Suprapubic skin (tissue), 4 donors: Measurements from ENCODE around the gene IL17RD. TPM values are rescaled to one million over a fixed set of nuclear protein-coding genes. Genes with fewer than 3 reads are reported as not detected.
A peak's percentile ranks its signal among the peaks of the same experiment; 100 is the strongest.

ENCODE experiments used
- DNase-seq, 2 donors: peaks; one replicate each; pipeline ENCODE4 v3.0.0-alpha.2; 2019; ENCODE audit warnings: low spot score in 2 of 2
- H3K27ac ChIP-seq: fragments of 200-600 bp; sonication (generic); one replicate; pipeline ENCODE4 v1.5.1; 2019
- H3K27me3 ChIP-seq: fragments of 200-600 bp; sonication (generic); one replicate; pipeline ENCODE4 v1.5.1; 2019
- H3K36me3 ChIP-seq: fragments of 200-600 bp; sonication (generic); one replicate; pipeline ENCODE4 v1.5.1; 2019
- H3K4me1 ChIP-seq: fragments of 200-600 bp; sonication (generic); one replicate; pipeline ENCODE4 v1.5.1; 2019
- H3K4me3 ChIP-seq: fragments of 200-600 bp; sonication (generic); one replicate; pipeline ENCODE4 v1.5.1; 2019; ENCODE audit warnings: mild to moderate bottlenecking
- H3K9me3 ChIP-seq: fragments of 200-600 bp; sonication (generic); one replicate; pipeline ENCODE4 v1.5.1; 2019
- CTCF ChIP-seq, 2 donors: fragments of 200-600 bp in 1 of 2; fragments of 450-650 bp in 1 of 2; sonication (generic) in 1 of 2; IDR thresholded peaks; one replicate each; pipeline ENCODE4 v1.5.1; 2016 to 2019; ENCODE audit warnings: antibody characterized with exemption in 2 of 2, mild to moderate bottlenecking in 1 of 2, moderate library complexity in 1 of 2
- EP300 ChIP-seq: sonication (generic); formaldehyde crosslinking; IDR thresholded peaks from one replicate; pipeline ENCODE4 v1.6.1; 2017; ENCODE audit warnings: antibody characterized with exemption
- POLR2A ChIP-seq, 2 donors: fragments of 450-650 bp; IDR thresholded peaks; one replicate each; pipeline ENCODE4 v1.6.1; 2017; ENCODE audit warnings: antibody characterized with exemption in 2 of 2, mild to moderate bottlenecking in 2 of 2, moderate library complexity in 2 of 2
- POLR2AphosphoS5 ChIP-seq, 3 donors: sonication (generic); formaldehyde crosslinking; IDR thresholded peaks; one replicate each; pipeline ENCODE4 v1.6.1; 2017; ENCODE audit warnings: antibody characterized with exemption in 3 of 3
- WGBS: methylation state at CpG from one replicate; pipeline ENCODE4 v1.1.5; 2018; 5-methylcytosine and 5-hydroxymethylcytosine counted together
- total RNA-seq, 4 donors: library from RNA; depleted of rRNA; stranded (reverse); fragments of >200 nt; gene quantifications; one replicate each; pipeline ENCODE4 v1.1.0, GENCODE V29; 2016

Gene IL17RD
- total RNA-seq, 4 donors from 2014 or later = 2.2 to 6.1 (median 3.7) TPM

GRCh38 chr3:57053122-57053521, 112.0 kb downstream of the IL17RD start:
- TF ChIP-seq CTCF (IDR thresholded peaks at IDR 0.05) (no peak), EP300 (no peak), POLR2AphosphoS5 (IDR thresholded peaks at IDR 0.05) (no peak), POLR2A (IDR thresholded peaks at IDR 0.05) (no peak)
- no peaks in the 10 kb centered on the region for H3K27me3 ChIP-seq
- no peaks in the 10 kb centered on the region for H3K36me3 ChIP-seq
- no peaks in the 10 kb centered on the region for H3K9me3 ChIP-seq
- no peak for DNase-seq
- H3K4me1 ChIP-seq = peaks cover 25% of the 10 kb centered on the region
- no peak overlapping the region for H3K27ac ChIP-seq
- H3K4me3 ChIP-seq = no peak overlapping the region
- WGBS = 59% methylated on average over 6 of the region's 6 CpGs

GRCh38 chr3:57052662-57053061, 112.5 kb downstream of the IL17RD start:
- 69% methylated on average over 5 of the region's 5 CpGs for WGBS

GRCh38 chr3:57048728-57049127, 116.4 kb downstream of the IL17RD start:
- no peak for DNase-seq
- Histone ChIP-seq H3K27ac (peak overlapping the region; percentile 80), H3K4me1 (peaks cover 41% of the 10 kb centered on the region)

More at GRCh38 chr3:57052662-57053061, 112.5 kb downstream of the IL17RD start:
- no peak for DNase-seq
- no peak overlapping the region for H3K27ac ChIP-seq
- no peak for TF ChIP-seq POLR2AphosphoS5 (IDR thresholded peaks at IDR 0.05)
- TF ChIP-seq POLR2A (IDR thresholded peaks at IDR 0.05) = no peak
- TF ChIP-seq EP300 = no peak
- TF ChIP-seq CTCF (IDR thresholded peaks at IDR 0.05) = no peak
- H3K27me3 ChIP-seq = no peaks in the 10 kb centered on the region
- no peak overlapping the region for H3K4me3 ChIP-seq
- H3K9me3 ChIP-seq = no peaks in the 10 kb centered on the region
- H3K4me1 ChIP-seq = peaks cover 29% of the 10 kb centered on the region
- no peaks in the 10 kb centered on the region for H3K36me3 ChIP-seq

GRCh38 chr3:57048052-57048671, 117.0 kb downstream of the IL17RD start:
- no peaks in the 10 kb centered on the region for H3K36me3 ChIP-seq
- H3K27me3 ChIP-seq = no peaks in the 10 kb centered on the region
- DNase-seq = peak; percentile 82 to 84
- TF ChIP-seq POLR2A (IDR thresholded peaks at IDR 0.05) (no peak), POLR2AphosphoS5 (IDR thresholded peaks at IDR 0.05) (peak in 2 of 3 donors; percentile 80 to 85), CTCF (IDR thresholded peaks at IDR 0.05) (no peak), EP300 (no peak)
- no peak overlapping the region for H3K4me3 ChIP-seq
- H3K27ac ChIP-seq = peak overlapping the region; percentile 80
- H3K9me3 ChIP-seq = no peaks in the 10 kb centered on the region
- 40% methylated on average over 8 of the region's 8 CpGs for WGBS
- H3K4me1 ChIP-seq = peaks cover 37% of the 10 kb centered on the region

More at GRCh38 chr3:57048728-57049127, 116.4 kb downstream of the IL17RD start:
- Histone ChIP-seq H3K36me3 (no peaks in the 10 kb centered on the region), H3K27me3 (no peaks in the 10 kb centered on the region), H3K4me3 (no peak overlapping the region), H3K9me3 (no peaks in the 10 kb centered on the region)
- WGBS = 60% methylated on average over 2 of the region's 4 CpGs
- TF ChIP-seq POLR2AphosphoS5 (IDR thresholded peaks at IDR 0.05) (no peak), EP300 (no peak), POLR2A (IDR thresholded peaks at IDR 0.05) (no peak), CTCF (IDR thresholded peaks at IDR 0.05) (no peak)

GRCh38 chr3:57046101-57046765, 118.9 kb downstream of the IL17RD start:
- WGBS = 47% methylated on average over 7 of the region's 7 CpGs
- H3K27ac ChIP-seq = no peak overlapping the region
- peaks cover 47% of the 10 kb centered on the region for H3K4me1 ChIP-seq
- no peaks in the 10 kb centered on the region for H3K36me3 ChIP-seq
- TF ChIP-seq EP300 (no peak), POLR2AphosphoS5 (IDR thresholded peaks at IDR 0.05) (no peak), POLR2A (IDR thresholded peaks at IDR 0.05) (no peak), CTCF (IDR thresholded peaks at IDR 0.05) (no peak)
- no peak overlapping the region for H3K4me3 ChIP-seq
- no peaks in the 10 kb centered on the region for H3K9me3 ChIP-seq
- DNase-seq = no peak
- H3K27me3 ChIP-seq = no peaks in the 10 kb centered on the region
